Urothelium cell line (cell line): ENCODE data around the gene PYGO1.
"Not testable (repeated sequence)": the region's sequence is repeated elsewhere in the genome, so short reads cannot be mapped to it uniquely, and the experiment has no call there.

ENCODE experiments used
- DNase-seq: peaks from one replicate; pipeline ENCODE4 v3.0.0; 2011; ENCODE audit warnings: low spot score, mixed read lengths
- FAIRE-seq: peaks from 2 replicates; lab custom pipeline; 2011; peaks lifted over from hg19 to GRCh38; lab: Jason Lieb, UNC

Gene PYGO1, protein sequence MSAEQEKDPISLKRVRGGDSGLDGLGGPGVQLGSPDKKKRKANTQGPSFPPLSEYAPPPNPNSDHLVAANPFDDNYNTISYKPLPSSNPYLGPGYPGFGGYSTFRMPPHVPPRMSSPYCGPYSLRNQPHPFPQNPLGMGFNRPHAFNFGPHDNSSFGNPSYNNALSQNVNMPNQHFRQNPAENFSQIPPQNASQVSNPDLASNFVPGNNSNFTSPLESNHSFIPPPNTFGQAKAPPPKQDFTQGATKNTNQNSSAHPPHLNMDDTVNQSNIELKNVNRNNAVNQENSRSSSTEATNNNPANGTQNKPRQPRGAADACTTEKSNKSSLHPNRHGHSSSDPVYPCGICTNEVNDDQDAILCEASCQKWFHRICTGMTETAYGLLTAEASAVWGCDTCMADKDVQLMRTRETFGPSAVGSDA

GRCh38 chr15:55588070-55588814 is at the start of gene PYGO1:
PYGO1 (minus strand) TSS chr15:55588345; CDS start chr15:55587883, 462 bp downstream.
- no peak for FAIRE-seq
- DNase-seq: peak; percentile 76

GRCh38 chr15:55637086-55637485 is 48.9 kb upstream of the PYGO1 start:
- no peak for FAIRE-seq

DNA sequence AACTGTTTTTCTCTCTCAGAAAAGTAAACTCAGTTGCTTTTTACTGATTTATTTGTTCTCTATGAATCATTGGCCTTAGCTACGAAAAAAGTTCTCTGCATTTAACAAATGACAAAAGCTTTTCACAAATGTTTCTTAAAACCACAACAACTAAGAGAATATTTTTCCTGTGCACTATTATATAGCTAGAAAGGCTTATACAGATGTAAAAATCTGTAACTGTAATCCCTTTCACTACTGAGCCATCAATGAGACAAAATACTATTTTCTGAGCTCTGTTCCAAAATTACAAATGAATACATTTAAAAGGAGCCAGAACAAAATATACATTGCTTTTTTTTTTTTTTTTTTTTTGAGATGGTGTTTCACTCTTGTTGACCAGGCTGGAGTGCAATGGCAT is 45.6 kb upstream of the PYGO1 start:
- FAIRE-seq (no peak), DNase-seq (no peak)

More at GRCh38 chr15:55637086-55637485, 48.9 kb upstream of the PYGO1 start:
- no peak for DNase-seq

DNA sequence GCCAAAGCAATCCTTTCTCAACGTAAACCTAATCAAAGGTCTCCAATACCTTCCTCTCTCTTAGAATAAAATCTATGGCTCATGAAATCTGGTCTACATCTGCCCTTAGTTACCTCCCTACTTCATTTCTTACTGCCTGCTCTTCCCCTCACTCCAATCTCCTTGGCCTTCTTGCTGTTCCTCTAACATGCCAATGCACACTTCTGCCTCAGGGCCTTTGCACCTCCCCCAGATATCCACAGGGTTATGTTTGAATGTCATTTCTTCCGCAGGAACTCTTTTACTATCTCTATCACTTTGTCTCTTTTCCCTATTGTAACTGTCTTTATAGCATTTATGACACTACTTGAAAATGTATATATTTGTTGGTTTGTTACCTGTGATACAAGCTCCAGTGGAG is 44.3 kb upstream of the PYGO1 start:
- DNase-seq (no peak), FAIRE-seq (no peak)

DNA sequence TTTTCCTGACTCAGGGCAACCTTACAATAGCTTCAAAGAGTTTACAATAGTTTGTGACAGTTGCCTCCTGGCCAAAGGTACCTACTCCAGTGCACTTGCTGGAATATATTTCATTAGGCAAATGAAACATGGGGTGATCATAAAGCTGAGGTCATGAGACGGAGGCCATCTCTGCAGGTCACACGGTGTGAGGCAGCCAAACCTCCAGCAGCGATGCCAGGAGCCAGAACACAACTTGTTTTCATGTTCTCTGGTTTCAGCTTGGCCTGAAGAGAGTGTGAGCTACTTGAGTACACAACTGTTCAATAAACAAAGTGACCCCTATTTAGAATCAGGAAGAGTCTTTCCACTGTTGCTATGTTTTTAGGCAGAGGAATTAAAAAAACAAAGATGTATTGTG is 42.7 kb upstream of the PYGO1 start:
- FAIRE-seq: no peak
- DNase-seq: no peak

DNA sequence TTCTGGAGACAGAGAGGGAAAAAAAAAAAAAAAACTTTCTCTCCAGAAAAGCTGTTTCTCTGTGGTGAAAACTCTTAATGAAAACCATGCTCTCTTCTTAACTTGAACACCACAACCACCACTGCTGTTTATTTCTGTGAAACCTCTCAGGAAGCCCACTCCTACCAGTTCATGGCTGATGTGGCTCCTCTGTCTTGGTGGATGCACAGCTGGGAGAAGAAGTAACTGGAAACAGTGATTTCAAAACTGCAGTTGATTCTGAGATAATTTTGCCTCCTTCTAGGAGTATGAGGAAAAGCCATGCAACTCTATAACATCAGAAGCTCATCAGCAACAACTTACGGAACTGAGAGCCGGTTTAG is 40.2 kb upstream of the PYGO1 start:
- DNase-seq: no peak
- FAIRE-seq: no peak

GRCh38 chr15:55627730-55628368 is 39.7 kb upstream of the PYGO1 start:
- FAIRE-seq: no peak
- peak; percentile 82 for DNase-seq

DNA sequence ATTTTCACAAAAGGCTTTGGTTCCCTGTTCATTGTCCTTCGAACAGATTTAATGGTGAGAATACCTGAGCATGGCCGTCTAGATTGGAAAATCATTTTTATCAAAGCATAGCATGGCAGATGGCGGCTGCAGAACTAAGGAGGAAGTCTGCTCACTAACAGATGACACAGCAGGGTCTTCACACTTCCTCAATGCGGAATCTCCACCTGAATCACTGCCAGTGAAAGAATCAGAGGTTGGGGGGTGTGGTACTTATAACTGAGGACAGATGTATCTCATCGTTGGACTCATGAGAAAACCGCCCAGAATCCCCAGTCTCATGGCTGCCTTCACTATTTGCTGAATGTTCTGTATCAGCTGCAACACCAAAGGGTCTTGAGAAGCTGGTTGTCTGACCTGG is 31.6 kb upstream of the PYGO1 start:
- FAIRE-seq: no peak
- no peak for DNase-seq

DNA sequence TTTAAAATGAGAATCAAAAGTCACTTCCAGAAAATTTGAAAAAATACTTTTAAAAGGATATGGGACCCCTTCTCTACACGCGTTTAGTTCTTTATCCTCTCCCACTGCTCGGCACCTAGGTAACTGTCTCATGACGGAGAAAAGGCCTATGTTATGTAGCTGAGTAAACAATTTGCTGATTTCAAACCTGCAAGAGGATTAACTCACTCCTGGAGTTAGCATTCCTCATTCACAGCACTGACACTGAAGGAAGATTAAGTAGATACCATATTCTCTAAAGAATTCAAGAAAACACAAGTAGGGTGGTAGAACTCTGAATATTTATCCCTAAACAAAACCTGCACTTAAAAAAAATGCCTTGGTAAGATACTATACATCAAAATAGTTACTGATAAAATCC is 30.2 kb upstream of the PYGO1 start:
- FAIRE-seq (no peak), DNase-seq (no peak)

DNA sequence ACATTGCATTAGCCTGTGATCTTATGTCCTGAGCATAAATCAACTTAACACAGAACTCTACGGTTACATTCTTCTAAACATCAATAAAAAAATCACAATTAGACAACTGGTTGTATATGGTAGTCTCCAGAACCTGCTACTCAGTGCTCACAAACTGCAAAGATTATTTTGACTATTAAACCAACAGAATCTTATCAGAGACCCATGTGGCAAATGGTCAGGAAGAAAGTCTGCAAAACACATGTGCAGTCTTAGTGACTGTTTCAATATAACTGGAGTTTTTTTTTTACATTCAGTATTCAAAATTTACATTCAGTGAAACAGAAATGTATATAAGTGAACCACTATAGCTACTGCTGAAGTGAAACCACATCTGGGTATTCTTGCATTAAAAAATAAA is 27.3 kb upstream of the PYGO1 start:
- DNase-seq: no peak

DNA sequence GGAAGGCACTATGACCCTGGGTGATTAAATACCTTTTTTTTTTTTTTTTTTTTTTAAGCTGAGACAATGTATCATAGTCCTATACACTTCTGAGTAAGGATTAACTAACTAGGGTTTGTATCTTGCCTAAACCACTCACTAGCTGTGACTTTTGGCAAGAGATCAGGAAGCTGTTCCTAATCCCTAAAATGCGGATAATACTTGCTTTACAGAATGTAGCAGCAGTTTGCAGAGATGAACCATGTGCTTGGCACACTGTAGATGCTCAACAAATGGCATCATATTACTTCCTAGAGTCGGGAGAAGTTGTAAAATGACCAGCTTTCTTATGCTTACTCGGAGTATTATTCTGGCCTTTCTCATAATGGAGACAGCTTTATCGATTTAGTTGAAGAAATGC is 25.6 kb upstream of the PYGO1 start:
- FAIRE-seq (no peak), DNase-seq (no peak)

More for the DNA sequence above, 27.3 kb upstream of the PYGO1 start:
- no peak for FAIRE-seq

- FAIRE-seq: no peak
- DNase-seq: no peak
Measured at GRCh38 chr15:55606214-55606613, 18.1 kb upstream of the PYGO1 start.

- DNase-seq (no peak), FAIRE-seq (no peak)
Measured at GRCh38 chr15:55601374-55601773, 13.2 kb upstream of the PYGO1 start.

GRCh38 chr15:55599439-55599838 is 11.3 kb upstream of the PYGO1 start:
- FAIRE-seq (no peak), DNase-seq (no peak)

DNA sequence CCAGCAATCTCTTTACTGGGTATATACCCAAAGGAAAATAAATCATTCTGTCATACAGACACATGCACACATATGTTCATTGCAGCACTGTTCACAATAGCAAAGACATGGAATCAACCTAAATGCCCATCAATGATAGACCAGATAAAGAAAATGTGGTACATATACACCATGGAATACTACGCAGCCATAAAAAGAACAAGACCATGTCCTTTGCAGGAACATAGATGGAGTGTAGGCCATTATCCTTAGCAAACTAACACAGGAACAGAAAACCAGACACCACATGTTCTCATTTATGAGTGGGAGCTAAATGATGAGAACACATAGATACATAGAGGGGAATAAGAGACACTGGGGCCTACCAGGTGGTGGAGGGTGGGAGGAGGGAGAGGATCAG is 4.9 kb upstream of the PYGO1 start:
- DNase-seq, FAIRE-seq: not testable (repeated sequence)

DNA sequence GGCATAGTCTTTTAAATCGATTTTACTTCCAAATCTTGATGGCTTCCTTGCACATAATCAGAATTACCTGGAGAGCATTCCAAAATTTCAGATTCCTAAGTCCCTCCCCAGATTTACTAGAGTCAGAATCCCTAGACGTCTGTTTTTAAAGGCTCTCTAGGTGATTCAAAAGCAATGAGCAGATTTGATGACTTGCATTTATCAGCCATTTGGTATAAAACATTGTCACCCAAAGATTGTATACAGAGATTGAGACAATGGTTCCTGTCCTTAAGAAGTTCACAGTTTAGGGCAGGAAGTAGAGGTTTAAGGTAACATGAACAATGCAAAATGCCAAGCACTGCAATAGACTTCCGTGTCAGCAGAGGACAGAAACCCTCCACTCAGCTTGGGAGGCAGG is 2.6 kb upstream of the PYGO1 start:
- DNase-seq: no peak
- no peak for FAIRE-seq

- FAIRE-seq (no peak), DNase-seq (no peak)
Measured at GRCh38 chr15:55589287-55589686, 1.1 kb upstream of the PYGO1 start.

GRCh38 chr15:55588815-55589115 is 620 bp upstream of the PYGO1 start:
- DNase-seq (no peak), FAIRE-seq (no peak)

- FAIRE-seq: no peak
Measured at GRCh38 chr15:55587321-55588069, 650 bp downstream of the PYGO1 start.

GRCh38 chr15:55586808-55587207 is 1.3 kb downstream of the PYGO1 start:
- FAIRE-seq (no peak), DNase-seq (no peak)

More at GRCh38 chr15:55587321-55588069, 650 bp downstream of the PYGO1 start:
- peak; percentile 54 for DNase-seq

DNA sequence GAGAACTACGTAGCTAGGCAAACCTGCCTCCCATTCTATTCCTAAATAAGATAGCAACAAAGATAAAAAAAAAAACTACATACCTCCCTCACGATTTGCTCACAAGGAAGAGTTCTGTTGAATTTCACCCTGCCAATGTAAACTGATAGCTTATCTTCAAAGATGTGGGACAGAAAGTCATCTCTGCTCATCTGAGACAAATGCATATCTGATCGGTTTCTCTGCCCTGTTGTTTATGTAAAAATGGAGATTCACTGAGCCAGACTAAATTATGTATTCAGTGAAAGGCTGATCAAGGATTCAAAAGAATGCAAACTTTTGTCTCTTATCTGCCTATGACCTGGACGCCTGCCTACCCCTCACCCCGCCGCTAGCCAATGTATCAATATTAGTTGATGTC is 11.2 kb downstream of the PYGO1 start:
- DNase-seq: no peak
- FAIRE-seq: no peak
